IMR-90 (cell line): Measurements from ENCODE around the gene MYO1D.

Experiments
- FOS ChIP-seq: fragments of 150-350 bp; IDR thresholded peaks from 2 replicates; pipeline ENCODE4 v1.6.1; 2016; ENCODE audit warnings: low read depth, low read length
- TF ChIP-seq, protein P1 (sequence below): conservative IDR thresholded peaks from 2 replicates; pipeline ENCODE4 v1.5.1; 2012; ENCODE audit warnings: mild to moderate bottlenecking, low read depth, low read length, improper control_type of control experiment

DNA sequence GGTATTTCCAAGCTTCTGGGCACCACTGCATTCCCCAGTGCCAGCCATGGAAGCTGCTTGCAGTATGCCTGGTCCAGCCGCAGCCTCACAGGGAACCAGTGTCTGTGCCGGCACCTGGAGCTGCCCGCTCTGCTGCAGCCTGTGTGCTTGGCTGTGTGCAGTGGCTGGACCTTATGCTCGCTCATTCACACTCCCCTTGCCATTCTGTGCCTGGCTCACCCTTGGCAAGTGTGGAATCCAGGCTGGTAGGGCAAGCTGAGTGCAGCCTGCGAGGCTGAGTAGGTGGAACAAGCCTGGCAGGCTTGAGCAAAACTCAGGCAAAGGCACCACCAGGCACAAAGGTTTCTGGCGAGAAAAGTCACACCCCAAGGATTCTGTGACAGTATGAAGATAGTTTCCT, 144.0 kb downstream of the MYO1D start:
- TF ChIP-seq, protein P1, sequence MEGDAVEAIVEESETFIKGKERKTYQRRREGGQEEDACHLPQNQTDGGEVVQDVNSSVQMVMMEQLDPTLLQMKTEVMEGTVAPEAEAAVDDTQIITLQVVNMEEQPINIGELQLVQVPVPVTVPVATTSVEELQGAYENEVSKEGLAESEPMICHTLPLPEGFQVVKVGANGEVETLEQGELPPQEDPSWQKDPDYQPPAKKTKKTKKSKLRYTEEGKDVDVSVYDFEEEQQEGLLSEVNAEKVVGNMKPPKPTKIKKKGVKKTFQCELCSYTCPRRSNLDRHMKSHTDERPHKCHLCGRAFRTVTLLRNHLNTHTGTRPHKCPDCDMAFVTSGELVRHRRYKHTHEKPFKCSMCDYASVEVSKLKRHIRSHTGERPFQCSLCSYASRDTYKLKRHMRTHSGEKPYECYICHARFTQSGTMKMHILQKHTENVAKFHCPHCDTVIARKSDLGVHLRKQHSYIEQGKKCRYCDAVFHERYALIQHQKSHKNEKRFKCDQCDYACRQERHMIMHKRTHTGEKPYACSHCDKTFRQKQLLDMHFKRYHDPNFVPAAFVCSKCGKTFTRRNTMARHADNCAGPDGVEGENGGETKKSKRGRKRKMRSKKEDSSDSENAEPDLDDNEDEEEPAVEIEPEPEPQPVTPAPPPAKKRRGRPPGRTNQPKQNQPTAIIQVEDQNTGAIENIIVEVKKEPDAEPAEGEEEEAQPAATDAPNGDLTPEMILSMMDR = no peak
- no peak for TF ChIP-seq FOS
